Astrocyte (in vitro differentiated cells and primary cell): ENCODE measurements around the gene MAP4K2.
A peak's percentile ranks its signal among the peaks of the same experiment; 100 is the strongest.

Source experiments
- CTCF ChIP-seq: IDR thresholded peaks from 2 replicates; pipeline ENCODE4 v1.5.1; 2011; ENCODE audit warnings: low read depth, mild to moderate bottlenecking, inconsistent platforms, low read length, moderate library complexity; ENCODE audit not compliant: insufficient read depth
- EZH2 ChIP-seq: IDR thresholded peaks from 2 replicates; pipeline ENCODE4 v1.6.1; 2012; ENCODE audit warnings: mild to moderate bottlenecking, low read length, inconsistent platforms; ENCODE audit not compliant: insufficient read depth

GRCh38 chr11:64743591-64744543, 59.1 kb downstream of the MAP4K2 start, which contains the start of gene RASGRP2:
- no peak for TF ChIP-seq CTCF
- peak; percentile 96 for TF ChIP-seq EZH2
